NB4 (cell line): ENCODE results near the gene TMEM30B.

Source experiments
- POLR2A ChIP-seq: IDR thresholded peaks from 2 replicates; pipeline ENCODE4 v1.6.1; 2011; ENCODE audit warnings: mild to moderate bottlenecking; ENCODE audit not compliant: insufficient read length; ENCODE audit errors: extremely low read depth
- TF ChIP-seq, protein P1 (sequence below): IDR thresholded peaks from one replicate; pipeline ENCODE4 v1.5.1; 2012; ENCODE audit warnings: low read depth, low read length

DNA sequence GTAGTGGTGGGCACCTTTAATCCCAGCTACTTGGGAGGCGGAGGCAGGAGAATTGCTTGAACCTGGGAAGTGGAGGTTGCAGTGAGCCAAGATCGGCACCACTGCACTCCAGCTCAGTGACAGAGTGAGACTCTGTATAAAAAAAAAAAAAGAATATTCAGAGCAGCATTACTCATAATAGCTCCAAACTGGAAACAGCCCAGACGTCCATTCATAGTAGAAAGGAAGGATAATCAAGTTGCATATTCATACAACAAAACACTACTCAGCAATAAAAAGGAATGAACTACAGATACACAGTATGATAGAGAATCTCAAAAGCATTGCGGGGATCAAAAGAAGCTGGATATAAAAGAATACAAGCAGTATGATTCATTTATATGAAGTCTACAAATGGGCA, 19.1 kb downstream of the TMEM30B start:
- no peak for TF ChIP-seq POLR2A
- TF ChIP-seq, protein P1, sequence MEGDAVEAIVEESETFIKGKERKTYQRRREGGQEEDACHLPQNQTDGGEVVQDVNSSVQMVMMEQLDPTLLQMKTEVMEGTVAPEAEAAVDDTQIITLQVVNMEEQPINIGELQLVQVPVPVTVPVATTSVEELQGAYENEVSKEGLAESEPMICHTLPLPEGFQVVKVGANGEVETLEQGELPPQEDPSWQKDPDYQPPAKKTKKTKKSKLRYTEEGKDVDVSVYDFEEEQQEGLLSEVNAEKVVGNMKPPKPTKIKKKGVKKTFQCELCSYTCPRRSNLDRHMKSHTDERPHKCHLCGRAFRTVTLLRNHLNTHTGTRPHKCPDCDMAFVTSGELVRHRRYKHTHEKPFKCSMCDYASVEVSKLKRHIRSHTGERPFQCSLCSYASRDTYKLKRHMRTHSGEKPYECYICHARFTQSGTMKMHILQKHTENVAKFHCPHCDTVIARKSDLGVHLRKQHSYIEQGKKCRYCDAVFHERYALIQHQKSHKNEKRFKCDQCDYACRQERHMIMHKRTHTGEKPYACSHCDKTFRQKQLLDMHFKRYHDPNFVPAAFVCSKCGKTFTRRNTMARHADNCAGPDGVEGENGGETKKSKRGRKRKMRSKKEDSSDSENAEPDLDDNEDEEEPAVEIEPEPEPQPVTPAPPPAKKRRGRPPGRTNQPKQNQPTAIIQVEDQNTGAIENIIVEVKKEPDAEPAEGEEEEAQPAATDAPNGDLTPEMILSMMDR, result no peak
